ENCODE measurements around the gene MLEC.

DNA sequence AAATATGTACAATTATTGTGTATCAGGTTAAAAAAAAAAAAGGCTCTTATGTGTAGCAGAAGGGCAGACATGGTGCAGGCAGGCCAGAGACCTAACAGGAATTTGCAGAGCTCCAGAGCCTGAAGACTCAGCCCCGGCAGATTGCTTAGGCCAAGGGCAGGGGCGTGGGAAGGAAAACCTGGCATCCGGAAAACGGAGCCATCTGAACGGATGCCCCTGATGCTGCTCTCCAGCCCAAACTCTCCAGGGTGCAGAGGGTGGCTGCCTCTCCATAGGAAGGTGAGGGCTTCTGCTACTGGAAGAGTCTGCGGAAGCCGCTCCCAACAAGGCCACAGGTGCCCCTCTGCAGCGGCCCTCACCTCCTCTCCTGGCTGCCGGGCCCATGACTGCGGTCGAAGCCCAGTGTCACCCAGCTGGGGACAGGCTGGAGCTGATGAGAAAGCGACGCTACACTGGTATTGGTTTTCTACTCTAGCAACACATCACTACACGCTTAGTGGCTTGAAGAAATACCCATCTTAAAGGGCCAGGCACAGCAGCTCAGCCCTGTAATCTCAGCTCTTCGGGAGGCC is 58.1 kb downstream of the MLEC start:
- TF ChIP-seq POLR2AphosphoS5 (IDR thresholded peaks at IDR 0.05; ENCODE audit: low read depth), result no peak
- TF ChIP-seq, protein P1, sequence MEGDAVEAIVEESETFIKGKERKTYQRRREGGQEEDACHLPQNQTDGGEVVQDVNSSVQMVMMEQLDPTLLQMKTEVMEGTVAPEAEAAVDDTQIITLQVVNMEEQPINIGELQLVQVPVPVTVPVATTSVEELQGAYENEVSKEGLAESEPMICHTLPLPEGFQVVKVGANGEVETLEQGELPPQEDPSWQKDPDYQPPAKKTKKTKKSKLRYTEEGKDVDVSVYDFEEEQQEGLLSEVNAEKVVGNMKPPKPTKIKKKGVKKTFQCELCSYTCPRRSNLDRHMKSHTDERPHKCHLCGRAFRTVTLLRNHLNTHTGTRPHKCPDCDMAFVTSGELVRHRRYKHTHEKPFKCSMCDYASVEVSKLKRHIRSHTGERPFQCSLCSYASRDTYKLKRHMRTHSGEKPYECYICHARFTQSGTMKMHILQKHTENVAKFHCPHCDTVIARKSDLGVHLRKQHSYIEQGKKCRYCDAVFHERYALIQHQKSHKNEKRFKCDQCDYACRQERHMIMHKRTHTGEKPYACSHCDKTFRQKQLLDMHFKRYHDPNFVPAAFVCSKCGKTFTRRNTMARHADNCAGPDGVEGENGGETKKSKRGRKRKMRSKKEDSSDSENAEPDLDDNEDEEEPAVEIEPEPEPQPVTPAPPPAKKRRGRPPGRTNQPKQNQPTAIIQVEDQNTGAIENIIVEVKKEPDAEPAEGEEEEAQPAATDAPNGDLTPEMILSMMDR (IDR thresholded peaks at IDR 0.05; ENCODE audit: insufficient read depth, low read length), result no peak
